CD4-positive, CD25-positive, alpha-beta regulatory T cell (primary cell): ENCODE data around the gene SPTB. TPM values are rescaled to one million over a fixed set of nuclear protein-coding genes. Genes with fewer than 3 reads are reported as not detected.

Experiments
- ATAC-seq, 2 donors: fragments of 150-1000 bp; cut with Tn5 transposase; one replicate each; pipeline ENCODE4 v1.10.0; 2021; ENCODE audit warnings: low read depth in 2 of 2, moderate number of reproducible peaks in 2 of 2, moderate library complexity in 1 of 2
- DNase-seq, 3 donors: peaks; one replicate each; pipeline versions ENCODE4 v3.0.0 to v3.0.0-alpha.2; 2012 to 2022; ENCODE audit warnings: mixed read lengths in 1 of 3
- H3K27ac ChIP-seq: one replicate; pipeline ENCODE4 v1.7.0; 2013; ENCODE audit warnings: mild to moderate bottlenecking, low read length; ENCODE audit not compliant: insufficient read depth, poor library complexity, severe bottlenecking
- H3K27me3 ChIP-seq: one replicate; pipeline ENCODE4 v1.7.0; 2013; ENCODE audit warnings: low read length; ENCODE audit not compliant: control insufficient read depth, insufficient read depth
- H3K36me3 ChIP-seq: one replicate; pipeline ENCODE4 v1.7.0; 2013; ENCODE audit warnings: mild to moderate bottlenecking, low read length, moderate library complexity; ENCODE audit not compliant: control insufficient read depth, insufficient read depth
- H3K4me1 ChIP-seq: 2 replicates; pipeline ENCODE4 v1.7.0; 2013; ENCODE audit warnings: mild to moderate bottlenecking, low read length; ENCODE audit not compliant: insufficient read depth, control insufficient read depth, poor library complexity, severe bottlenecking
- H3K4me3 ChIP-seq: one replicate; pipeline ENCODE4 v1.7.0; 2013; ENCODE audit warnings: low read depth, mild to moderate bottlenecking, low read length, moderate library complexity
- H3K9me3 ChIP-seq, 2 experiments: 1 replicate in 1 of 2; 2 replicates in 1 of 2; pipeline ENCODE4 v1.7.0; 2013; ENCODE audit warnings: low read length in 2 of 2, mild to moderate bottlenecking in 1 of 2, moderate library complexity in 1 of 2; ENCODE audit not compliant: control insufficient read depth in 2 of 2
- H3K27ac Mint-ChIP-seq, 3 donors: one replicate each; pipeline ENCODE4 v1.8.0; 2020 to 2022; ENCODE audit warnings: mild to moderate bottlenecking in 3 of 3, mixed read lengths in 3 of 3, moderate library complexity in 2 of 3
- H3K27me3 Mint-ChIP-seq: one replicate; pipeline ENCODE4 v1.8.0; 2022; ENCODE audit warnings: mild to moderate bottlenecking, mixed read lengths
- H3K36me3 Mint-ChIP-seq: one replicate; pipeline ENCODE4 v1.8.0; 2020; ENCODE audit warnings: mixed read lengths
- H3K4me1 Mint-ChIP-seq, 4 donors: one replicate each; pipeline ENCODE4 v1.8.0; 2020 to 2022; ENCODE audit warnings: mixed read lengths in 4 of 4, mild to moderate bottlenecking in 1 of 4
- H3K4me3 Mint-ChIP-seq, 4 donors: one replicate each; pipeline ENCODE4 v1.8.0; 2020 to 2022; ENCODE audit warnings: mild to moderate bottlenecking in 4 of 4, mixed read lengths in 4 of 4, moderate library complexity in 3 of 4
- H3K9me3 Mint-ChIP-seq, 7 donors: one replicate each; pipeline ENCODE4 v1.8.0; 2020 to 2022; ENCODE audit warnings: mixed read lengths in 7 of 7, mild to moderate bottlenecking in 3 of 7, moderate library complexity in 2 of 7
- polyA plus RNA-seq, 4 donors: library from polyadenylated mRNA; unstranded; fragments of 300-500 nt; fragmentation: Illumina TruSeq; gene quantifications; one replicate each; pipeline ENCODE4 v1.2.3, GENCODE V29; 2021
- total RNA-seq: library from RNA; stranded (reverse); gene quantifications from one replicate; pipeline ENCODE4 v1.2.3, GENCODE V29; 2022

Gene SPTB
- total and polyA plus RNA-seq, 5 donors from 2014 or later, result 0.11 to 0.91 (median 0.24) TPM; not detected in 1

DNA sequence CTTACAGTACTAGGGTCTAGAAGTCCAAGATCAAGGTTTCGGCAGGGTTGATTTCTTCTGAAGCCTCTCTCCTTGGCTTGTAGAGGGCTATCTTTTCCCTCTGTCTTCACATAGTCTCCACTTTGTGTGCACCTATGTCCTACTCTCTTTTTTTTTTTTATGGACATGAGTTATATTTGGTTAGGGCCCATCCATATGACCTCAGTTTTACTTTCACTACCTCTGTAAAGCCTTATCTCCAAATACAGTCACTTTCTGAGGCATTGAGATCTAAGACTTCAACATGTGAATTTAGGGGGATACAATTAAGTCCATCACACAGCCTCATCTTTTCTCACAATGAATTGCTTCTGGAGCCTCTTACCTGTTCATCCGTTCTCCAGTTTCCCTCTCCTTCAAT is 5.9 kb upstream of the SPTB start:
- Histone ChIP-seq H3K27me3 (peaks cover 38% of the 10 kb centered on the region), H3K4me1 (peaks cover 4% of the 10 kb centered on the region), H3K27ac (no peak overlapping the region), H3K9me3 (no peaks in the 10 kb centered on the region), H3K4me3 (no peak overlapping the region), H3K36me3 (no peaks in the 10 kb centered on the region)
- Mint-ChIP-seq H3K27ac (no peak overlapping the region), H3K36me3 (no peaks in the 10 kb centered on the region), H3K4me1 (peaks cover 0 to 6% (median 4%) of the 10 kb centered on the region in 4 donors), H3K9me3 (peaks cover 0 to 2% (median 0%) of the 10 kb centered on the region in 7 donors), H3K4me3 (no peak overlapping the region), H3K27me3 (peaks cover 59% of the 10 kb centered on the region)
- DNase-seq, result no peak
- no peak for ATAC-seq

DNA sequence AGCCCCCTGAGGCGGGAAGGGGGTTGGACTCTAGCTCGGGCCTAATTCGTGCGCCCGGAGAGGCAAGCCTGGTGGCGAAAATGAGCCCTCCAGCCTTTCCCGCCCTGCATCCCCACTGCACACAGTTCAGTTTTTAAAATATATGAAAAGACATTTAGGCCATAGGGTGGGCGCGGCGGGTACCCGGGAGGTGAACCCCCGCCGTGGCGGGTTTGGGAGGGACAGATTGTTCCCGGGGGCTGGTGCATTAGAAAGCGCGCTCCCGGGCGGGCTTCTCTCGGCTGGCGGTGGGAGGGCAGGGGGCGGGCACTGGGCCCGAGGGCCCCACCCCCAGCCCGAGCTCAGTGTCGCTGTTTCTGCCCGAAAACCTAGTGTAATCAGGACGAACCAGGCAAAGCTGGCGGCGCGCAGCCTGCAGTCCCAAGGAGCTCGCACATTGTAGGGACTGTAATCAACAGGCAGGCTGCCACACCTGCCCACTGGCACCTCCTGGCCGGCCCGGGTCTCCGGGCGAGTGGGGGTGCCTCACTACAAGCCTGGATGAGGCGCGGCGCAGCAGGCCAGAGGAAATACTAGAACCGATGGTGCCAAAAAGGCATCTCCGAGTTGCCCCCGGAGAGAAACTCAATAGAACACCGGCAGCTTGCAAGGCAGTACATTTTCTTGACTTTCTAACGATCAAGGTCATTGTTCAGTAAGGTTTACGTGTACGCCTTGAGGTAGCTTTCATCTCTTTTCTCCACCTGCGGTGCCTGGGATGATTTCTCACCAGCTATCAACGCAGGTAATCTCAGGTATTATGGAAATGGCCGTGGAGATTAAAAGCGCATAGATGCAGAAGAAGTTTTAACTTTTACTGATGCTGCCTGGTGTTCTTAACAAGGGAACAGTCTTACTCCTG is 764 bp upstream of the SPTB start:
- DNase-seq (peak; percentile 38 to 57 (median 49)), ATAC-seq (peak; percentile 68 to 76)
- Mint-ChIP-seq H3K4me3 (peak overlapping the region; percentile 66 to 93 (median 87)), H3K4me1 (peaks cover 0 to 12% (median 6%) of the 10 kb centered on the region in 4 donors), H3K27ac (no peak overlapping the region), H3K9me3 (peaks cover 0 to 2% (median 0%) of the 10 kb centered on the region in 7 donors), H3K36me3 (no peaks in the 10 kb centered on the region), H3K27me3 (peaks cover 90% of the 10 kb centered on the region)
- Histone ChIP-seq H3K27ac (no peak overlapping the region), H3K27me3 (peaks cover 46% of the 10 kb centered on the region), H3K4me1 (peaks cover 19% of the 10 kb centered on the region), H3K9me3 (no peaks in the 10 kb centered on the region), H3K36me3 (no peaks in the 10 kb centered on the region), H3K4me3 (peak overlapping the region; percentile 38)

DNA sequence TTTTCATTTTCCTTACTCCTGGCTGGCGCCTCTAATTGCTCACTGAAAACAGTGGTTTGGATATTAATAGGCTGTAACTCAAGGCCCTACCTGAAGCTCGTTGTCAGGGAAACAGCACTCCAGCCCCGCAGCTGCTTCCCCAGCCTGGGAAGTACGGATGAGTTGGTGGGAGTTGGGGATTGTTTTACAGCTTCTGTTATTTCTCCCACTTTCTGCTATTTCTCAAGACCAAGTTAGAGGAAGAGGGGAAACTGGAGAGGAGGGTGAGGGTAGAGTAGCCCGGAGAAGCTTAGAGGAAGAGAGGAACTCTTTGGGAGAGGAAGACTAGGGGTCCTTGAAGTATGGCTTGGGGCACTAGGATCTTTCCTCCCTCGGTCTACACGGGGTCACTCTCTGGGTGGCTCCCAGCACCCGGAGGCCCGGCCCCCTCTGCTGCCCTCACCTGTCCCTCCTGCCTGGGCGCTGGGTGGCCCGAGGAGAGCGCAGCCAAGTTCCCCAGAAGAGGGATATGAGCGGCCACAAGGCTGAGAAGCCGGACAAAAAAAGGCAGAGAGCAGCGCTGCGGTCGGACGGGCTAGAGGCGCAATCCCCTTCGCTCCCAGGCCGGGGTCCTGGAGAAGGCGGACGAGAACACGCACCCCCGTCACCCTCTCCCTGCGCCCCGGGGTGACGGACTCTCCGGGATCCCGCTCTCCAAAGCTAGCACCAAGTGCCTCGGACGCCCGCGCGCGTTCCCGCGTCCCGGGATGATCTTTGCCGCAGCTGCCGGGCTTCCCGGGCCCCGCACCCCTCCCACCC is 671 bp downstream of the SPTB start:
- peaks cover 0 to 12% (median 6%) of the 10 kb centered on the region in 4 donors for H3K4me1 Mint-ChIP-seq
- Histone ChIP-seq H3K4me1 (peaks cover 19% of the 10 kb centered on the region), H3K36me3 (no peaks in the 10 kb centered on the region), H3K27ac (no peak overlapping the region), H3K9me3 (no peaks in the 10 kb centered on the region), H3K27me3 (peaks cover 45% of the 10 kb centered on the region), H3K4me3 (no peak overlapping the region)
- no peak overlapping the region for H3K27ac Mint-ChIP-seq
- peaks cover 84% of the 10 kb centered on the region for H3K27me3 Mint-ChIP-seq
- H3K36me3 Mint-ChIP-seq, result no peaks in the 10 kb centered on the region
- DNase-seq (no peak), ATAC-seq (no peak)
- H3K9me3 Mint-ChIP-seq, result peaks cover 0 to 2% (median 0%) of the 10 kb centered on the region in 7 donors
- H3K4me3 Mint-ChIP-seq, result peak overlapping the region in 3 of 4 donors; percentile 34 to 77 (median 66)

DNA sequence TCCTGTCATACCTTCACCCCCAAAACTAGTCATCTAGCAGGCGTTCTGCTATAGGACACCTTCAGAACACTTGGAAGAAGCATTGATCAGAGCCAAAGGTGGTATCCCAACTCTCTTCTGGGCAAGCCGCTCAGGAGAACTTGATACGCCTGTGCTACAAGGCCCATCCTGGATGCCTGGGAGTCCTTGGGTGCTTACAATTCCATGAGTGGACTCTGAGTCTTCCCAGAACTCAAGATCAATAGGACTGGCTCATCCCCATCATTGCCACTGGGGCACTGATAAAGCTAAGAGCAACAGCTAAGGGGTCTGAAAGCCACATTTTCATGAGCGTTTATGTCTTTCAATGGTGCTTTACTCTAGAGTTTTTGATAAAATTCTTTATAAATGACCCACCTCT is 1.9 kb downstream of the SPTB start:
- Mint-ChIP-seq H3K27ac (no peak overlapping the region), H3K36me3 (no peaks in the 10 kb centered on the region), H3K4me1 (peaks cover 0 to 12% (median 6%) of the 10 kb centered on the region in 4 donors), H3K4me3 (peak overlapping the region in 3 of 4 donors; percentile 9 to 21 (median 13)), H3K27me3 (peaks cover 77% of the 10 kb centered on the region), H3K9me3 (peaks cover 0 to 2% (median 0%) of the 10 kb centered on the region in 7 donors)
- no peaks in the 10 kb centered on the region for H3K9me3 ChIP-seq
- ATAC-seq (no peak), DNase-seq (no peak)
- H3K36me3 ChIP-seq, result no peaks in the 10 kb centered on the region
- peaks cover 48% of the 10 kb centered on the region for H3K27me3 ChIP-seq
- H3K4me1 ChIP-seq, result peaks cover 19% of the 10 kb centered on the region
- H3K27ac ChIP-seq, result no peak overlapping the region
- H3K4me3 ChIP-seq, result no peak overlapping the region

DNA sequence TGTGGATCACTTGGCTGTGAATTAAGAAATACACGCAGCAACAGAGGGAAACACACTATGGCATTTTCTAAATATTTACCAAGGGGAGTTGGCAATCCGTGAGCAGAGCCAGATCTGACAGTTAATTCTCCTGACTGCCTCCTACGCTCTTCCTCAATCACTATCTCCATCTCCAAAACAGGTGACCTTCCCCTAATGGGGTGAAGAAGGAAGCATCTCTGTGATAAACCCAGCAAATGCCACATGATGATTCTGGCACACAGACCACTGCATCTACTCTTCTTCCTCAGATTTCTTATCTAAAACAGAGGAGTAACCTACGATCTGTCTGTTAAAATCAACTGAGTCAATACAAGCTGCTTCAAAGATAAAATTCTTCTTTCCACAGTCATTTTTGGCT is 4.4 kb downstream of the SPTB start:
- Histone ChIP-seq H3K9me3 (no peaks in the 10 kb centered on the region), H3K4me3 (no peak overlapping the region), H3K36me3 (no peaks in the 10 kb centered on the region), H3K4me1 (peaks cover 13% of the 10 kb centered on the region), H3K27ac (no peak overlapping the region), H3K27me3 (peaks cover 45% of the 10 kb centered on the region)
- no peak for ATAC-seq
- Mint-ChIP-seq H3K4me1 (peaks cover 0 to 4% (median 0%) of the 10 kb centered on the region in 4 donors), H3K9me3 (peaks cover 0 to 1% (median 0%) of the 10 kb centered on the region in 7 donors), H3K36me3 (no peaks in the 10 kb centered on the region), H3K4me3 (no peak overlapping the region), H3K27me3 (peaks cover 74% of the 10 kb centered on the region), H3K27ac (no peak overlapping the region)
- no peak for DNase-seq

DNA sequence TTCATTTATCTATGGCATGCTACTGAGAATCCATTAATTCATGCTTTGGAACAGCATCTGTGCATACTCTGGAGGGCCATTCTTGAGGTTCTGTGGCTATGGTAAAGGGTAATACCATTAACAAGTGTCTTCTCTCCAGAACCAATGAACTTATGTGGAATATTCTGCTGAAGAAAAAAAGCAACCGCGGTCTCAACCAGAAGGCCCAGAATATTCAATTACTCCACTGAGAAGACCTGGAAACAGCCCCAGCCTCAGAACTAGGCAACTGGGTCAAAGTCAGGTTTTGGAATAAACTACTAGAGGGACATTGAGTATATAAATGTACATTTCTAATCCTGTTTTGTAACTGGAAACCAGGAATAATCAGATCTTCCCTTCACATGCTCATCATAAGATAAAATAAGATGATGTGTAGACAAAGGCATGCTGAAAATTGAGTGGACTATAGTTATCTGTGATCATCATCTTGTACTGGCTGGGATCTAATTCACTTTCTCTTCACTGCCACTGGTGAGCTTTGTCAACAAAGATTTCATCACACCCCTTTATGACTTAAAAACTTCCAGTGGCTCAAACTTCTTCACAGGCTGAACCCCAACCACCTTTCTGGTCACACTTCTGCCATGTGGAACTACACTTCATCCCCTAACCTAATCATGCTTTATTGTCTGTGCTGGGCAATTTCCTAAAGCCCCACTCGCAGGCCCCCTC is 6.0 kb downstream of the SPTB start:
- Histone ChIP-seq H3K9me3 (no peaks in the 10 kb centered on the region), H3K27ac (no peak overlapping the region), H3K36me3 (no peaks in the 10 kb centered on the region), H3K4me3 (no peak overlapping the region), H3K27me3 (peaks cover 43% of the 10 kb centered on the region), H3K4me1 (no peaks in the 10 kb centered on the region)
- Mint-ChIP-seq H3K27me3 (peaks cover 72% of the 10 kb centered on the region), H3K4me3 (no peak overlapping the region), H3K9me3 (peaks cover 0 to 1% (median 0%) of the 10 kb centered on the region in 7 donors), H3K36me3 (no peaks in the 10 kb centered on the region), H3K4me1 (no peaks in the 10 kb centered on the region), H3K27ac (no peak overlapping the region)
- DNase-seq (no peak), ATAC-seq (no peak)

DNA sequence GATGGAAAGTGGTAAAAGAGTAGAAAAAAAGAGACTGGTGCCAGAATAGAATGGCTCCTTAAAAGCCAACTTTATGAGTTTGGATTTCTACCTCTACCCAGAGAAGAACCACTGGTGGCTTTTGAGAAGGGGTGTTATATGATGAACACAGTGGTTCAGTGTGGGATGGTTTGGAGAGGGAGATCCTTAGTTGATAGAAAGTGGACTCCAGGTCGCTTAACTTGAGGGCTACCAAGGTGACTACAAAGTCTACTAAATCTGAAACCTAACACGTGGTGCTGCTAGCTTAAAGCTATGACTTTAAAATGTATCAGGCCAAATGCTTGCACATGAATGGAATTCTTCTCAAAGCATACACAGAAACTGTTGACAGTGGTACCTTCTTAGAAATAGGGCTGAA is 8.4 kb downstream of the SPTB start:
- no peaks in the 10 kb centered on the region for H3K36me3 Mint-ChIP-seq
- no peak overlapping the region for H3K4me3 Mint-ChIP-seq
- no peak for DNase-seq

More for the DNA sequence above, 8.4 kb downstream of the SPTB start:
- no peak overlapping the region for H3K27ac ChIP-seq
- H3K36me3 ChIP-seq, result no peaks in the 10 kb centered on the region
- no peak for ATAC-seq
- H3K27me3 ChIP-seq, result peaks cover 35% of the 10 kb centered on the region
- H3K9me3 ChIP-seq, result no peaks in the 10 kb centered on the region
- H3K4me1 Mint-ChIP-seq, result no peaks in the 10 kb centered on the region
- H3K4me1 ChIP-seq, result no peaks in the 10 kb centered on the region
- peaks cover 70% of the 10 kb centered on the region for H3K27me3 Mint-ChIP-seq
- H3K9me3 Mint-ChIP-seq, result peaks cover 0 to 1% (median 0%) of the 10 kb centered on the region in 7 donors
- no peak overlapping the region for H3K27ac Mint-ChIP-seq
- no peak overlapping the region for H3K4me3 ChIP-seq
